K562 (cell line): ENCODE results near the gene CDH6. TPM values are rescaled to one million over a fixed set of nuclear protein-coding genes. Genes with fewer than 3 reads are reported as not detected.
A peak's percentile ranks its signal among the peaks of the same experiment; 100 is the strongest.

Experiments
- ATAC-seq: fragments of 200-7000 bp; cut with Tn5 transposase; 3 replicates; pipeline ENCODE4 v1.9.1; 2020; ENCODE audit warnings: moderate library complexity
- BruUV-seq: library from RNA; stranded (reverse); fragments of 400-500 nt; replicated peaks from 2 replicates; lab custom pipeline; 2021; lab: Mats Ljungman, UMichigan
- CTCF ChIA-PET: fragments of 300-600 bp; formaldehyde crosslinking; extraction: SDS; loops from one replicate; lab custom pipeline; 2021; ENCODE audit warnings: low intra/inter-chr PET ratio; lab: Yijun Ruan, JAX
- POLR2A ChIA-PET: fragments of 300-600, 350-650 bp; sonication (Branson Sonifier 250); formaldehyde crosslinking; extraction: SDS; loops from one replicate; lab custom pipeline; 2021; ENCODE audit warnings: antibody characterized with exemption, inconsistent platforms; lab: Yijun Ruan, JAX
- DNase-seq, 4 experiments: peaks; one replicate each; pipeline versions ENCODE4 v3.0.0 to v3.0.0-alpha.2; 2011 to 2018; ENCODE audit warnings: low spot score in 3 of 4, mixed read lengths in 3 of 4; ENCODE audit errors: extremely low read depth in 1 of 4
- FAIRE-seq: peaks from 2 replicates; lab custom pipeline; 2011; peaks lifted over from hg19 to GRCh38; lab: Jason Lieb, UNC
- H2AFZ ChIP-seq: 2 replicates; pipeline ENCODE4 v1.6.0; 2011; ENCODE audit warnings: low read depth, low read length, control low read depth, inconsistent platforms
- H3K27ac ChIP-seq: fragments of 200-600 bp; 3 replicates; pipeline ENCODE4 v1.8.0; 2011; ENCODE audit warnings: low read depth, mild to moderate bottlenecking, control low read depth, inconsistent platforms, low read length, moderate library complexity, mixed read lengths; ENCODE audit errors: extremely low read depth
- H3K27me3 ChIP-seq, 2 experiments: fragments of 300-600 bp in 1 of 2; 2 replicates in 1 of 2; 3 replicates in 1 of 2; pipeline versions ENCODE4 v1.6.0 to v1.8.0; 2011; ENCODE audit warnings: inconsistent platforms in 2 of 2, low read length in 2 of 2, mild to moderate bottlenecking in 1 of 2, mixed read lengths in 1 of 2, moderate library complexity in 1 of 2; ENCODE audit not compliant: control insufficient read depth in 2 of 2, insufficient read depth in 2 of 2
- H3K36me3 ChIP-seq: fragments of 300-600 bp; 3 replicates; pipeline ENCODE4 v1.8.0; 2011; ENCODE audit warnings: mild to moderate bottlenecking, low read length, inconsistent platforms; ENCODE audit not compliant: control insufficient read depth, insufficient read depth
- H3K4me1 ChIP-seq, 2 experiments: fragments of 200-600 bp in 1 of 2; replicated peaks in 1 of 2; 2 replicates in 1 of 2; 3 replicates in 1 of 2; pipeline versions ENCODE4 v1.5.1 to v1.8.0; 2011; ENCODE audit warnings: inconsistent platforms in 2 of 2, low read length in 2 of 2, mild to moderate bottlenecking in 1 of 2, mixed read lengths in 1 of 2, moderate library complexity in 1 of 2; ENCODE audit not compliant: control insufficient read depth in 2 of 2, insufficient read depth in 2 of 2
- H3K4me2 ChIP-seq: 2 replicates; pipeline ENCODE4 v1.6.1; 2011; ENCODE audit warnings: low read length, control low read depth, inconsistent platforms, mixed read lengths; ENCODE audit not compliant: insufficient read depth
- H3K4me3 ChIP-seq: fragments of 200-600 bp; sonication (generic), shearing (Covaris generic); 2 replicates; pipeline ENCODE4 v1.5.1; 2016; ENCODE audit warnings: control low read depth, inconsistent platforms
- H3K79me2 ChIP-seq: fragments of 200-600 bp; 3 replicates; pipeline ENCODE4 v1.8.0; 2011; ENCODE audit warnings: low read length, inconsistent platforms; ENCODE audit not compliant: control insufficient read depth, insufficient read depth
- H3K9ac ChIP-seq, 2 experiments: 2 replicates each; pipeline versions ENCODE4 v1.6.0 to v1.6.1; 2011; ENCODE audit warnings: low read depth in 2 of 2, low read length in 2 of 2, control low read depth in 1 of 2, inconsistent platforms in 1 of 2, mild to moderate bottlenecking in 1 of 2, mixed read lengths in 1 of 2; ENCODE audit not compliant: insufficient read depth in 1 of 2
- H3K9me1 ChIP-seq: one replicate; pipeline ENCODE4 v1.6.0; 2011; ENCODE audit warnings: inconsistent platforms, mild to moderate bottlenecking, low read length, moderate library complexity; ENCODE audit not compliant: control insufficient read depth, insufficient read depth
- H3K9me3 ChIP-seq: replicated peaks from 2 replicates; pipeline ENCODE4 v1.5.1; 2011; ENCODE audit warnings: low read depth, low read length, inconsistent platforms; ENCODE audit not compliant: control insufficient read depth, insufficient read depth
- H4K20me1 ChIP-seq: replicated peaks from 2 replicates; pipeline ENCODE4 v1.6.1; 2011; ENCODE audit warnings: low read length, inconsistent platforms, mixed read lengths; ENCODE audit not compliant: control insufficient read depth, insufficient read depth
- BRCA1 ChIP-seq, 2 experiments: fragments of 450-650 bp in 1 of 2; sonication (generic) in 1 of 2; formaldehyde crosslinking in 1 of 2; IDR thresholded peaks; 2 replicates each; pipeline versions ENCODE4 v1.5.0 to v1.6.1; 2017 to 2020; ENCODE audit warnings: mild to moderate bottlenecking in 1 of 2, missing genetic modification reagents in 1 of 2
- C11orf30 ChIP-seq: fragments of 450-650 bp; IDR thresholded peaks from 2 replicates; pipeline ENCODE4 v1.6.1; 2016; ENCODE audit warnings: low read depth, mild to moderate bottlenecking
- ETS2 ChIP-seq: IDR thresholded peaks from 2 replicates; pipeline ENCODE4 v1.6.1; 2016; ENCODE audit warnings: borderline replicate concordance, missing genetic modification characterization, mild to moderate bottlenecking, moderate library complexity, missing compliant biosample characterization; ENCODE audit not compliant: poor library complexity, severe bottlenecking
- MCM7 ChIP-seq, 2 experiments: fragments of 450-650 bp; IDR thresholded peaks; 2 replicates each; pipeline ENCODE4 v1.6.1; 2016 to 2018
- NEUROD1 ChIP-seq: fragments of 150-350 bp; IDR thresholded peaks from 2 replicates; pipeline ENCODE4 v1.6.1; 2014; ENCODE audit warnings: borderline replicate concordance, low read length, low read depth; ENCODE audit not compliant: partially characterized antibody
- POLR2G ChIP-seq: fragments of 200-400 bp; formaldehyde crosslinking; IDR thresholded peaks from 2 replicates; pipeline ENCODE4 v1.6.1; 2017; ENCODE audit warnings: low read depth, mild to moderate bottlenecking, antibody characterized with exemption, low read length, moderate library complexity
- ZBTB12 ChIP-seq: fragments of 250-450 bp; sonication (Bioruptor Pico); IDR thresholded peaks from 2 replicates; pipeline ENCODE4 v1.4.0; 2020
- ZNF778 ChIP-seq: fragments of 450-650 bp; formaldehyde crosslinking; IDR thresholded peaks from 2 replicates; pipeline ENCODE4 v1.4.0; 2020; ENCODE audit warnings: mild to moderate bottlenecking, moderate library complexity
- WGBS: fragments of 100-300 bp; shearing (Covaris generic); methylation state at CpG from one replicate; pipeline ENCODE4 v1.1.6; 2016; ENCODE audit warnings: low coverage, mixed read lengths; ENCODE audit not compliant: insufficient coverage; ENCODE audit errors: missing lambda C conversion rate; 5-methylcytosine and 5-hydroxymethylcytosine counted together
- in situ Hi-C: fragments of 300-500 bp; cut with MboI; formaldehyde crosslinking; loops from 4 replicates; pipeline ENCODE4 v1.15.0; 2018; ENCODE audit warnings: inconsistent platforms, mixed read lengths
- intact Hi-C: fragments of 100-400 bp; cut with micrococcal nuclease; formaldehyde crosslinking; loops from 2 replicates; pipeline ENCODE4 v1.14.2; 2022
- polyA plus RNA-seq, 8 experiments: library from polyadenylated mRNA; depleted of rRNA in 4 of 8; stranded (reverse) in 5 of 8; unstranded in 3 of 8; fragments of >200 nt; fragmentation: Nextera tagmentation in 2 of 8; fragmentation: Illumina TruSeq in 1 of 8; extraction: Ambion mirVana in 2 of 8; extraction: Trizol in 1 of 8; gene quantifications; 2 replicates each; pipeline versions ENCODE4 v1.2.1 to v1.2.3, GENCODE V29; 2011 to 2014; ENCODE audit warnings: inconsistent platforms in 1 of 8, missing spikeins in 1 of 8
- total RNA-seq, 7 experiments: library from RNA; depleted of rRNA in 6 of 7; stranded (reverse); fragments of >200 nt in 6 of 7; fragmentation: Illumina TruSeq in 2 of 7; extraction: Trizol in 2 of 7; gene quantifications; 2 replicates each; pipeline versions ENCODE4 v1.2.1 to v1.2.3, GENCODE V29; 2011 to 2021; ENCODE audit warnings: low replicate concordance in 1 of 7
- TF ChIP-seq, protein P1 (sequence below): conservative IDR thresholded peaks from 2 replicates; pipeline ENCODE4 v1.6.1; 2011; ENCODE audit warnings: low read depth, mild to moderate bottlenecking, low read length; ENCODE audit not compliant: control insufficient read depth
- TF ChIP-seq, protein P2 (sequence below): sonication (generic); formaldehyde crosslinking; IDR thresholded peaks from 2 replicates; pipeline ENCODE4 v1.8.0; 2022; ENCODE audit warnings: mild to moderate bottlenecking, missing genetic modification reagents
- TF ChIP-seq, protein P3 (sequence below), 3 experiments: IDR thresholded peaks in 2 of 3; conservative IDR thresholded peaks in 1 of 3; 2 replicates each; pipeline ENCODE4 v1.5.1; 2011 to 2012; ENCODE audit warnings: low read length in 3 of 3, mild to moderate bottlenecking in 3 of 3, control low read depth in 2 of 3, improper control_type of control experiment in 1 of 3, inconsistent platforms in 1 of 3, low read depth in 1 of 3, mixed read lengths in 1 of 3, moderate library complexity in 1 of 3; ENCODE audit not compliant: insufficient read depth in 2 of 3
- TF ChIP-seq, protein P4 (sequence below): sonication (generic); formaldehyde crosslinking; IDR thresholded peaks from 2 replicates; pipeline ENCODE4 v1.5.0; 2020; ENCODE audit warnings: missing genetic modification reagents

The CDH6 gene
- total and polyA plus RNA-seq, 9 of the 15 experiments (the other 6 are each of a cell fraction or from before 2014, with no cell fraction given) = not detected

DNA sequence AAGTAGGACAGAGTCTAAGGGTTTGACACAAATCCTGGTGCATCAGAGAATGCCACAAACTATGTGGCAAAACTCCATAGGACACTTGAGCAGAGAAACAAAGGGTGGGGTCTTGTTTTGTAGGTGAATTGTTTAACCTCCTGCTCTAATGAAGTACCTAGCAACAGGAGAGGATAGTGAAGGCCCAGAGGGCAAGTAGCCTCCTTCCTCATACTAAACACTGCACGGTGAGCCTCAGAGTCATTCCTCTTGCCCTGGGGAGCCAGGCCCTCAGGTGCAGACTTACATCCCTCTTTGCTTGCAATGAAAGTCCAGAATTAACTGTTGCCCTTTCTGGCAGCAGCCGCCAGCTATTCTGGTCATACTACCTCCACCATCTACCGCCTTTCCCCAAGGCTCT lies 172.3 kb downstream of the CDH6 start (continued):
- TF ChIP-seq, protein P1, sequence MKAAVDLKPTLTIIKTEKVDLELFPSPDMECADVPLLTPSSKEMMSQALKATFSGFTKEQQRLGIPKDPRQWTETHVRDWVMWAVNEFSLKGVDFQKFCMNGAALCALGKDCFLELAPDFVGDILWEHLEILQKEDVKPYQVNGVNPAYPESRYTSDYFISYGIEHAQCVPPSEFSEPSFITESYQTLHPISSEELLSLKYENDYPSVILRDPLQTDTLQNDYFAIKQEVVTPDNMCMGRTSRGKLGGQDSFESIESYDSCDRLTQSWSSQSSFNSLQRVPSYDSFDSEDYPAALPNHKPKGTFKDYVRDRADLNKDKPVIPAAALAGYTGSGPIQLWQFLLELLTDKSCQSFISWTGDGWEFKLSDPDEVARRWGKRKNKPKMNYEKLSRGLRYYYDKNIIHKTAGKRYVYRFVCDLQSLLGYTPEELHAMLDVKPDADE = no peak
- no peak for TF ChIP-seq BRCA1 (IDR thresholded peaks at IDR 0.05)
- no peak for TF ChIP-seq BRCA1 (CRISPR knock-in tag; IDR thresholded peaks at IDR 0.05)
- TF ChIP-seq, protein P2, sequence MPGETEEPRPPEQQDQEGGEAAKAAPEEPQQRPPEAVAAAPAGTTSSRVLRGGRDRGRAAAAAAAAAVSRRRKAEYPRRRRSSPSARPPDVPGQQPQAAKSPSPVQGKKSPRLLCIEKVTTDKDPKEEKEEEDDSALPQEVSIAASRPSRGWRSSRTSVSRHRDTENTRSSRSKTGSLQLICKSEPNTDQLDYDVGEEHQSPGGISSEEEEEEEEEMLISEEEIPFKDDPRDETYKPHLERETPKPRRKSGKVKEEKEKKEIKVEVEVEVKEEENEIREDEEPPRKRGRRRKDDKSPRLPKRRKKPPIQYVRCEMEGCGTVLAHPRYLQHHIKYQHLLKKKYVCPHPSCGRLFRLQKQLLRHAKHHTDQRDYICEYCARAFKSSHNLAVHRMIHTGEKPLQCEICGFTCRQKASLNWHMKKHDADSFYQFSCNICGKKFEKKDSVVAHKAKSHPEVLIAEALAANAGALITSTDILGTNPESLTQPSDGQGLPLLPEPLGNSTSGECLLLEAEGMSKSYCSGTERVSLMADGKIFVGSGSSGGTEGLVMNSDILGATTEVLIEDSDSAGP (CRISPR knock-in tag) = no peak

GRCh38 chr5:31366941-31367340 lies 173.5 kb downstream of the CDH6 start:
- Histone ChIP-seq H3K9ac (no peak overlapping the region), H3K27me3 (peaks cover 0 to 6% of the 10 kb centered on the region in 2 experiments; a peak in 2 of 5 replicates), H3K4me2 (no peak overlapping the region), H4K20me1 (no peaks in the 10 kb centered on the region), H3K9me1 (no peaks in the 10 kb centered on the region), H3K4me1 (no peaks in the 10 kb centered on the region), H3K27ac (no peak overlapping the region), H3K36me3 (no peaks in the 10 kb centered on the region), H3K9me3 (no peaks in the 10 kb centered on the region), H3K79me2 (no peaks in the 10 kb centered on the region), H2AFZ (no peak overlapping the region), H3K4me3 (no peak overlapping the region)
- DNase-seq = no peak
- ChIA-PET POLR2A (no interaction called here), CTCF (no interaction called here)
- 0% methylated on average over 5 of the region's 5 CpGs for WGBS
- no TSS peak for BruUV-seq
- intact Hi-C loops = no loop called here
- ATAC-seq = no peak
- no peak for FAIRE-seq
- in situ Hi-C loops = no loop called here
- TF ChIP-seq ZBTB12 (CRISPR knock-in tag) = no peak
- no peak for TF ChIP-seq NEUROD1
- TF ChIP-seq C11orf30 = peak; percentile 64
- no peak for TF ChIP-seq ZNF778 (CRISPR knock-in tag)
- no peak for TF ChIP-seq POLR2G
- TF ChIP-seq ETS2 (tag) = no peak
- TF ChIP-seq, protein P3, sequence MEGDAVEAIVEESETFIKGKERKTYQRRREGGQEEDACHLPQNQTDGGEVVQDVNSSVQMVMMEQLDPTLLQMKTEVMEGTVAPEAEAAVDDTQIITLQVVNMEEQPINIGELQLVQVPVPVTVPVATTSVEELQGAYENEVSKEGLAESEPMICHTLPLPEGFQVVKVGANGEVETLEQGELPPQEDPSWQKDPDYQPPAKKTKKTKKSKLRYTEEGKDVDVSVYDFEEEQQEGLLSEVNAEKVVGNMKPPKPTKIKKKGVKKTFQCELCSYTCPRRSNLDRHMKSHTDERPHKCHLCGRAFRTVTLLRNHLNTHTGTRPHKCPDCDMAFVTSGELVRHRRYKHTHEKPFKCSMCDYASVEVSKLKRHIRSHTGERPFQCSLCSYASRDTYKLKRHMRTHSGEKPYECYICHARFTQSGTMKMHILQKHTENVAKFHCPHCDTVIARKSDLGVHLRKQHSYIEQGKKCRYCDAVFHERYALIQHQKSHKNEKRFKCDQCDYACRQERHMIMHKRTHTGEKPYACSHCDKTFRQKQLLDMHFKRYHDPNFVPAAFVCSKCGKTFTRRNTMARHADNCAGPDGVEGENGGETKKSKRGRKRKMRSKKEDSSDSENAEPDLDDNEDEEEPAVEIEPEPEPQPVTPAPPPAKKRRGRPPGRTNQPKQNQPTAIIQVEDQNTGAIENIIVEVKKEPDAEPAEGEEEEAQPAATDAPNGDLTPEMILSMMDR (IDR thresholded peaks at IDR 0.05 in 2 of 3, conservative IDR thresholded peaks at IDR 0.05 in 1 of 3; ENCODE audit: insufficient read depth in 2 of 3, low read depth in 1 of 3, low read length in 3 of 3) = no peak
- TF ChIP-seq, protein P4, sequence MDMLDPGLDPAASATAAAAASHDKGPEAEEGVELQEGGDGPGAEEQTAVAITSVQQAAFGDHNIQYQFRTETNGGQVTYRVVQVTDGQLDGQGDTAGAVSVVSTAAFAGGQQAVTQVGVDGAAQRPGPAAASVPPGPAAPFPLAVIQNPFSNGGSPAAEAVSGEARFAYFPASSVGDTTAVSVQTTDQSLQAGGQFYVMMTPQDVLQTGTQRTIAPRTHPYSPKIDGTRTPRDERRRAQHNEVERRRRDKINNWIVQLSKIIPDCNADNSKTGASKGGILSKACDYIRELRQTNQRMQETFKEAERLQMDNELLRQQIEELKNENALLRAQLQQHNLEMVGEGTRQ (CRISPR knock-in tag) = no peak
- no peak for TF ChIP-seq MCM7 (IDR thresholded peaks at IDR 0.05)
